ENCODE results near the gene FSD1. TPM values are rescaled to one million over a fixed set of nuclear protein-coding genes. Genes with fewer than 3 reads are reported as not detected.
"Not testable (repeated sequence)": the region's sequence is repeated elsewhere in the genome, so short reads cannot be mapped to it uniquely, and the experiment has no call there.

FSD1 gene
- total RNA-seq, 1 donor from 2014 or later, result 23.6 TPM

DNA sequence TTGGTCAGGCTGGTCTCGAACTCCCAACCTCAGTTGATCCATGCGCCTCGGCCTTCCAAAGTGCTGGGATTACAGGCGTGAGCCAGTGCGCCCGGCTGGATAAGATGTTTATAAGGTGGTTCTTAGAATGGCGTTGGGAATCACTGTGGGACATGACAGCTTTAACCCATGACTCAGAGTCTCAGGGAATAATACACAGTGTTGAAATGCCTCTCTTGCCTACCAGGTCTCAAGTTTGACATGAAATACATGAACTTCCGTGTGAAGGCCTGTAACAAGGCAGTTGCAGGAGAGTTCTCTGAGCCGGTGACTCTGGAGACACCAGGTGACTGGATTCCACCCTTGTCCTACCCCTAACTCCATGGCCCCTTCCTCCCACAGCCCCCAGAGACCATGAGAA is 12.6 kb downstream of the FSD1 start:
- DNase-seq (ENCODE audit: low read depth, low spot score), result no peak

DNA sequence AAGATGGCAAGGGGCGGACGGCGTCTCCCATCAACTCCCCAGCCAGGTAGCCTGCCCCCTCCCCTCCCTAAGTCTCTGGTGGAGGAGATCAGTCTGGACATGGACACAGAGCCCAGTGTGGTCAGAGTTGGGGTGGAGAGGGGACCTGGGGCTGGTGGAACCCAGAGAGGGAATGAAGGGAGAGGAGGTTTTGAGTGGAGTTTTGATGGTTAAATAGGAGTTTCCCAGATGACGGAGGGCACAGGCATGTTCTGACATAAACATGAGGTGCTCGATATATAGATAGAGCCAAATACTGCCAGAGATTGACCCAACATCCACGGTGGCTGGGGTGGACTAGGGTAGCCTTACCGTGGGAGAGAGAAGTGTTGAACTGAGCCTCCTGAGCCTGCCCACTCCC is 14.1 kb downstream of the FSD1 start:
- DNase-seq (ENCODE audit: low read depth, low spot score), result no peak

DNA sequence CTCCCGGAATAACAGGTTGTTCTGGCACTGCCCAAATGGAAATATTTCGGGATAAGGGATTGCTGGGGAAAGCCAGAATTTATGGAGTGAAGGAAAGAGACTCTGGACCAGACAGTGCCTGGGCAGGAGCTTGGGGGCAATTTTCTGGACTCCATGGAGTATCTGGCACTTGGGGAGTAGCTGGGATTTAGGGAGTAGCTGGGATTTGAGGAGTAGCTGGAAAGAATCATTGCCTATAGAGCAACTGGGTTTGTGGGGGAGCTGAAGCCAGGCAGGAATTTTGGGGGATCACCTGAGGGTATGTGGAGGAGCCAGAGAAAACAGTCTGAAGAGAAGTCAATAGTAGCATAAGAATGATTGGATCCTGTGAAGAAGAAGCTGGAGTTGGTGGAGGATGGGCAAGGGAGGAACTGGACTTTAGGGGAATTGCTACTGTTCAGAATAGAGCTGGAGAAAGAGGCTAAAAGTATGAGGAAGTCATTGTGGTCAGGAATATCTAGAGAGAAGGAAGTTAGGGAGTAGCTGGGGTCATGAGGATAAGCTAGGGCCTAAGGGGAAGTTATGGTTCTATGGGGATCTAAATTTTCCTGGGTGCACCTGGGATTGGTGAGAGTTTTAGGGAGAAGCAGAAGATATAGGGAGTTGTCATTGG is 14.8 kb downstream of the FSD1 start:
- DNase-seq (ENCODE audit: low read depth, low spot score), result no peak

DNA sequence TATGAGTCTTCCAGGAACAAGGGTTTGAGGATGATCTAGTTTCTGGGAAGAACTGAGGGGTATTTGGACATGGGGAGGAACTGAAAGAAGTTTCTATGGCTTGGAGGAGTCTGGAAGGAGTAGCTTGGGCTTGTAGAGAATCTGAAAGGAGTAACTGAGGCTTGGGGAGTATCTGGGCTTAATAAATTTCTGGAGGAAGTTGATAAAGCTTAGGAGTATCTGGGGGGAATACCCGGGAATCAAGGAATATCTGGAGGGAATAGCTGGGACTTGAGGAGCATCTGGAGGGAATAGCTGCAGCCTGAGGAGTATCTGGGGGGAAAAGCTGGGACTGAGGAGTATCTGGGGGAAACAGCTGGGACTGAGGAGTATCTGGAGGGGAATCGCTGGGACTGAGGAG is 16.0 kb downstream of the FSD1 start:
- DNase-seq (ENCODE audit: low read depth, low spot score), result no peak

DNA sequence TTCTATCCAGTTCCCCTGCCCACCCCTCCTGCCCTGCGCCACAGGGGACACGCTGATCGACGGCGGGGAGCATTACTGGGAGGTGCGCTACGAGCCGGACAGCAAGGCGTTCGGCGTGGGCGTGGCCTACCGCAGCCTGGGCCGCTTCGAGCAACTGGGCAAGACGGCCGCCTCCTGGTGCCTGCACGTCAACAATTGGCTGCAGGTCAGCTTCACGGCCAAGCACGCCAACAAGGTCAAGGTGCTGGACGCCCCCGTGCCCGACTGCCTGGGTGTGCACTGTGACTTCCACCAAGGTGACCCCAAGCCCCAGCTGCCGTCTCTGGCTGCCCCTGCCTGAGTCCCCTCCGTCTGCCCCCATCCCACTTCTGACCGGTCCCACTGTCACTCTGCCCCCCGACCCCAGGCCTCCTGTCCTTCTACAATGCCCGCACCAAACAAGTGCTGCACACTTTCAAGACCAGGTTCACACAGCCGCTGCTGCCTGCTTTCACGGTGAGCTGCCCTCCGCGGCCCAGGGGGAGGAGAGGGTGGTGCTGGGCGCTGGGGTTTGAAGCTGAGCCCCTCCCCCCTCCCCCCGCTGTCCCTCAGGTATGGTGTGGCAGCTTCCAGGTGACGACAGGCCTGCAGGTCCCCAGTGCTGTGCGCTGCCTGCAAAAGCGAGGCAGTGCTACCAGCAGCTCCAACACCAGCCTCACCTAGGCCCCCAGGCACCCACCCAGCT is 18.7 kb downstream of the FSD1 start:
- no peak for DNase-seq (ENCODE audit: low read depth, low spot score)

DNA sequence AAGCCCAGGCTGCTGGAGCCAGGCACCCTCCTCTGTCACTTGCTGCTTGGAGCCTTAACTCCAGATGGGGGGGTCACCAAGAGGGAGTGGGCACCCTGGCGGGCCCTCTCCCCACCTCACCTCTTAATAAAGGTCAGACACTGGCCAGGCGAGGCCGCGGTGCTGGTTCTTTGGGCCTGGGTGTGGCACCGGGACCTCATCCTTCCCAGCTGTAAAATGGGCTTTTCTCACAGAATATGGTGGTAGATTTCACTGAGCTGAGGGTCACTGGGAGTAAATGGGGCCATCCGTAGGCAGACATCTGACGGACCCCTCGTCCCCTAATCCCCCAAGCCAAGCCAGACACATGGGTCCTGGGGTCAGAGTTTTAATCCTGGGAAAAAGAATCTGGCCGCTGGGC is 19.3 kb downstream of the FSD1 start:
- DNase-seq (ENCODE audit: low read depth, low spot score), result no peak

DNA sequence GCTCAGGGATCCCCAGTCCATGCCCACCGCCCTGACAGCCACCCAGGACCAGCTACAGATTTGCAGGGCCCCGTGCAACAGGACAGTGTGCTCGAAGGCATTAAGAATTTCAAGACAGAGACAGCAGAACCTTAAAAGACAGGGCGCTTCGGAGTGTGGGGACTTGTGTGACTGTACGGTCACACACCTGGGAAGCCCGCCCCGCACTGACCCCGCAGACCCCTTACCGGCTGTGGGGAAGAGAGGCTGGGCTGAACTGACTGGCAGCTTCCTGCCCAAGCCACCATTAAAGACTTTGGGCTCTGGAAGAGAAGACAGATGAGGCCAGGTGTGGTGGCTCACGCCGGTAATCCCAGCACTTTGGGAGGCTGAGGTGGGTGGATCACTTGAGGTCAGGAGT is 19.8 kb downstream of the FSD1 start:
- DNase-seq (ENCODE audit: low read depth, low spot score), result no peak

DNA sequence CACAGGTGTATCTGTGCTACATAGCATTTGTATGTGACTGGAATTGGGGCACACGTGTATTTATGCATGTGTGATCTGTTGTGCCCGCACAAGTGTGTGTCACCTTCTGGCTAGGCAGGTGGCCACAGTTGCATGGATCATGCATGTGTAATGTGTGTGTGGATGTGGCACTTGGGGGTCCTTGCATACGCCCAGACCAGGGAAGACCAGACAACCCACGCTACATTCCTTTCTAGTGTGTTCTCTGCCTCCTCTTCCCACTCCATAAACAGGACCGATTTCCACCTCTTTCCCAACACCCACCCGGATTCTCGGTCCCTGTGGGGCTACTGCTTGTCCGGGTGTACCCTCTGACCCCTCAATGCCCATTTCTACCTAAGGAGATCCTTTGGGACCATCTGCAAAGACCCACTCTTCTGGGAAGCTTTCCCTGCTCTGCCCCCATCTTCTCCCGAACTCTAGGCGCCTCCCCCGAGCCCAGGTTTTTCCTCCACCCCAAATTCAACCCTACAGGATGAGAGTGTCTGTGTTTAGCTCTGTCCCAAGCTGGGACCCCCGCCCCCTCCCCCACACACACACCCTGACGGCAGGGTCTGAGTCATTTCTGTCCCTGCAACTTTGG is 21.9 kb downstream of the FSD1 start:
- no peak for DNase-seq (ENCODE audit: low read depth, low spot score)

DNA sequence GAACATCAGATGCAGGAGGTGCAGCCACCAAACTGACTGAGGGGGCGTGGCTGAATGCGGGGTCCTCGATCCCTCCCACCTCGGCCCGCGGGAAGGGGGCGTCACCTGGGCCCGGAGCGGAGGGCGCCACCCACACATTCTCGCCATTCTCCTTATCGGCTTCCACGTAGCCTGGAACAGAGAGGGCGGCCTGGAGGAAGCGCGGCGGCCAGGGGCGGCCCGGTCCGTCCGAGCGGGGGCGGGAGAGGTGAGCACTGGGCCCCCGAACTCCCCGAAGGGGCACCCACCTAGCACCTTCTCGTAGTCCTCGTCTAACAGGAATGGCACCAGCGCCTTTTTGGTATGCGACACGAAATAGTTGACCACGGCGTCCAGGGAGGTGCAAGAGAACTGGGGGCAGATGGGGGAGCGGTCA is 22.4 kb downstream of the FSD1 start:
- DNase-seq (ENCODE audit: low read depth, low spot score), result no peak

DNA sequence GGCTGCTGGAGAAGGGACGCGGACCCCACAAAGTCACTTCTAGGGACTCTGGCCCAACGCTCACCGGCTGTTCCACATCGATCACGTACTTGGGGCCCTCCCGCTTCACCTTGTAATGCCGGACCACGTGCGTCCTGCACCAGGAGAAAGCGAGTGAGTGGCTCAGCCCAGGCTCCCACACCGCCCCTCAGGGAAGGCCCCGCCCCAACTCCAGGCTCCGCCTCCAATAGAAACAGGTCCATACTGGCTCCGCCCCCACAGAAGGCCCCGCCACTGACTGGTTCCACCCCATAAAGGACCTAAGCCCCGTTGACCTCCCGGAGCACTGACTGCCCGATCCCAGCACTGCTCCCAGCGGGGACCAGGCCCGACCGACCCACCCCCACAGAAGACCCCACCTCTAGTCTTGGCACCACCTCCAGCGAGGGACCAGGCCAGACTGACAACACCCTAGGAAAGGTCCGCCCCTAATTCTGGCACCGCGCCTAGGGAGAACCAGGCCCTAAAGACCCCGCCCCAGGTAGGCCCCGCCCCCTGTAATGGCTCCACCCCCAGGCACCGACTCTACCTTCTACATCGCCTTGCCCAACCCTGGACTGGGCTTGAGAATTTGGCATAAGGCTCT is 23.0 kb downstream of the FSD1 start:
- DNase-seq (ENCODE audit: low read depth, low spot score), result no peak

DNA sequence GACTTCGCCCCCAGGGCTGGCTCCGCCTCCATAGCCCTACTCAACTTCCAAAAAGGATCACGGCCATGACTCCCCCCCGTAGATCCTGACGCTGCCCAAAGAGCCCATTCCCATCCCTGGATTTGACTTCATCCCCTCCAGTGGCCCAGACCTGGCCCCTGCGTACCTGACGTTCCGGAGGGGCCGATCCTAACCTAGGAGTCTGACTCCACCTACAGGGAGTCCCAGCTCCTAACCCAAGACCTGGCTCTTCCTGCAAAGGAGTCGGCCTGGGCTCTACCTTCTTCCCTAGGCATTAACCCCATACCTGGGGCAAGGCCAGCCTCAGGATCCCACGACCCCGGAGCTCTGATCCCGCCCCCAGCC is 23.5 kb downstream of the FSD1 start:
- DNase-seq (ENCODE audit: low read depth, low spot score), result no peak

DNA sequence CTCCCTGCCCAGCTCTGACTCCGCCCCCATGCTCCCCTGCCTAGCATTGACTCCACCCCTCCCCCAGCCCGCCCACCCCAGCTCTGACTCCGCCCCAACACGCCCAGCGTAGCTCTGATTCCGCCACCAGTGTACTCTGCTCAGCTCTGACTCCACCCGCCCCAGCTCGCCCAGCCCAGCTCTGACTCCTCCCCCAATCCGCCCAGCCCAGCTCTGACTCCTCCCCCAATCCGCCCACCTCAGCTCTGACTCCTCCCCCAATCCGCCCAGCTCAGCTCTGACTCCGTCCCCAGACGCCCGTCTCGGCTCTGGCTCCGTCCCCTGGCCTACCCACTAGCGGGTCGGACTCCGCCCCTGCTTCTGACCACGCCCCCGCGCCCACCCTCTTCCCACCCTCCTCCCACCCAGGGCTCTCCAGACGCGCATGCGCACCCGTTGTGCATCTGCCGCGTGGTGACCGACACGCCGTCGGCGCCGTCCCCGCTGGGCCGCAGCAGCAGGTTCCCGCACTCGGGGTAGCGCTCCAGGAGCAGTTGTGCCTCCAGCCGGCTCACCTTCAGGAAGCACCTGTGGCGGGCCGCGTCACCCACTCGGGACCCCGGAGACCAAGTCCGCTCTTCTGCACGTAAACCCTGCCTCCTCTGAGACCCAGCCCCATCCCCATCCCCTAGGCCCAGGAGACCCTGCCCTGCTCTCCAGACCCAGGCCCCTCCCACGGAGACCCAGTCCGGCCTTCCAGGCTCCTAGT is 24.0 kb downstream of the FSD1 start:
- DNase-seq (ENCODE audit: low read depth, low spot score), result peak; percentile 53

DNA sequence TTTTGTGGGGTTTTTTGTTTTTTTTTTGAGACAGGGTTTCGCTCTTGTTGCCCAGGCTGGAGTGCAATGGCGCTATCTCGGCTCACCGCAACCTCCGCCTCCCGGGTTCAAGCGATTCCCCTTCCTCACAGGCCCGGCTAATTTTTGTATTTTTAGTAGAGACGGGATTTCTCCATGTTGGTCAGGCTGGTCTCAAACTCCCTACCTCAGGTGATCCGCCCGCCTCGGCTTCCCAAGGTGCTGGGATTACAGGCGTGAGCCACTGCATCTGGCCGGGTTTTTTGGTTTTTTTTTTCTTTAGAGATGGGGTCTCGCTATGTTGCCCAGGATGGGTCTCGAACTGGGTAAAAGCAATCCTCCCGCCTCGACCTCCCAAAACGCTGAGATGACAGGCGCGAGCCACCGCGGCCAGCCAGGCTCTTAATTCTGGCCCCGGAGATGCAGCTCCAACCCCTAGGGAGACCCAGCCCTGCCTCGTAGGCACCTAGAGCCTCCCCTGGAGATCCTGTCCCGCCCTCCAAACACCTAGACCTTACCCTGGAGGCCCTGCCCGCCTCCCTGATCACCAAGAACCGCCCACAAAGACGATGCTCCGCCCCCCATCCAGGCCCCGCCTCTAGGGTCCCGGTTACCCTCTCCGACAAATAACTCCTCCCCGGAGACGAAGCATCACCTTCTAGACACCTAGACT is 24.7 kb downstream of the FSD1 start:
- DNase-seq (ENCODE audit: low read depth, low spot score), result not testable (repeated sequence)

DNA sequence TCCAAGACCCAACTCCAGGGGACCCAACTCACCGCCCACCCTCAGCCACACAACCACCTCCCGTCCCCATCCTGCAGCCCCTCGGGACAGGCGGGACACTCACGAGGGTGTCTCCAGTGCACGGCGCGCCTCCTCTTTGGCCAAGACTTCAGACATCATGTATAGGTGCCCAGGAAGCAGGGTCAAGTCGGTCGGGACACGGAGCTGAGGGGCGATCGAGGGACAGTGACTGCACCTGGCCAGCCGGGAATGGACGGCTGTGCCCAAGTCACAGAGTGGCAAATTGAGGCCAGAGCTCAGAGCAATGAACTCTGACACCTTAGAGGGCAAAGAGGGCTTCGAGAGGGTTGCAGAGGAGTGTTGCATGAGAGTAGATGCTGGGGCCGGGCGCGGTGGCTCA is 25.5 kb downstream of the FSD1 start:
- DNase-seq (ENCODE audit: low read depth, low spot score), result no peak

DNA sequence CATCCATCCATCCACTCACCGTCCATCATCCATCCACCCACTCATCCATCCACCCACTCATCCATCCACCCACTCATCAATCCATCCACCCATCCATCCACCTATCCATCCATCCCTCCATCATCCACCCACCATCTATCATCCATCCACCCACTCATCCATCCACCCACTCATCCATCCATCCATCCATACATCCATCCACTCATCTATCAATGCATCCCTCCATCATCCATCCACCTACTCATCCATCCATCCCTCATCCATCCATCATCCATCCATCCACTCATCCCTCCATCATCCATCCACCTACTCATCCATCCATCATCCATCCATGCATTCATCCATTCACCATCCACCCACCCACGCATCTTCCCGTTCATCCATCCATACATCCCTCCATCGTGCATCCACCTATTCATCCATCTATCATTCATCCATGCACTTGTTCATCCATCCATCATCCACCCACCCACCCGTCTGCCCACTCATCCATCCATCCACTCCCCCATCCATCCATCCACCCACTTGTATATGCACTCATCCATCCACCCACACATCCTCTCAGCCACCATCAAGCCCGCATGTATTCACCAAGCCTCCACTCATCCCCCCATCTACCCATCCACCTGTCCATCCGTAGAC is 30.7 kb downstream of the FSD1 start:
- no peak for DNase-seq (ENCODE audit: low read depth, low spot score)

DNA sequence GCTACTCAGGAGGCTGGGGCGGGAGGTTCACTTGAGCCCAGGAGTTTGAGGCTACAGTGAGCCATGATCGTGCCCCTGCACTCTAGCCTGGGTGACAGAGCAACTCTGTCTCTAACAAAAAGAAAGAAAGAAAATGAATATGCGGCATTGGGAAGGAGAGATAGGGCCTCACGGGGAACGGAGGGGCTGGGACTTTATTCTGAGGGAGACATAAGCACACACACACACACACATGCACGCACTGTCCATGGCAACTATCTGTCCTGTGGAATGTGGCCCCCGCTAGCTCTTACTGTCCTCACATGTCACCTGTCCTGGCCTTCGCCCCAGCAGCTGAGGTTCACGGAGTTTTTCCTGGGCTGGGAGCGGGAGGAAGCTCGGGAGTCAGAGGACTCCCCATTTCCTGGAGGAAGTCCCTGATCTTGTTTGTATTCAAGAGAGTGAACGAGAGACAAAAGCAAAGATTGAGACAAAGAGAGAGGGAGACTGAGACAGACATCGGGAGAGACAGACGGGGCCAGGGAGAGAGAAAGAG is 33.6 kb downstream of the FSD1 start:
- DNase-seq (ENCODE audit: low read depth, low spot score), result no peak

DNA sequence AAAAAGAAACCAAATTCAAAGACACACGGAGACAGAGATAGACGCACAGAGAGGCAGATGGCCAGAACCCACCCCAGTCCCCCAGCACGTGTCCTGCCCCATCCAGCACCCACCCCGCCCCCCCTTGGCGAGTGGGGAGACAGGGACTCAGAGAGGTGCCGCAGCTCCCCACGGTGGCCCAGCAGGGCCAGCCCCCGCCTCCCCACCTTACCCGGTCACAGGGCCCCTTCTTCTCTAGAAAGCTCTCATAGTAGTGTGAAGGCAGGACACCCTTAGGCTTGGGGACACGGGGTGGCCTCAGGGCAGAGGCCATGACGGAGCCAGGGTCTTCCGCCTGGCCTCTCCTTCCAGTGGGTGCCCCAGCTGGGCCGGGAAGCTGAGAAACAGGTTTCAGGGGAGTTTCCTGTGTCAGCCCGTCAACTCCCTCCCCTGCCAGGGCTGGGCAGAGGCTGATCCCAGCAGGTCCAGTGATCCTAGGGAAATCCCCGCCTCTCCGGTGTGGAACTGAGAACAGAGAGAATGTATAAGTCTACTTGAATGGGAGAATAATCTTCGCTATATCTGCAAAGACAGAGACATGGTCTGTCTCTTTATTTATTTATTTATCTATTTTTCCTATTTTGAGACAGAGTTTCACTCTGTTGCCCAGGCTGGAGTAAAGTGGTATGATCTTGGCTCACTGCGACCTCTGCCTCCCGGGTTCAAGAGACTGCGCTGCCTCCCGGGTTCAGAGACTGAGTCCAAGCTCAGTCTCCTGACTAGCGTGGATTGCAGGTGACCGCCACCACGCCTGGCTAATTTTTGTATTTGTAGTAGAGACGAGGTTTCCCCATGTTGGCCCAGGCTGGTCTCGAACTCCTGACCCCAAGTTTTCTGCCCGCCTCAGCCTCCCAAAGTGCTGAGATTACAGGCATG is 34.3 kb downstream of the FSD1 start, which contains the start of gene STAP2:
Gene STAP2 (minus strand): TSS at position 387 of the 915 bp plus-strand sequence. CDS start 74 bp downstream, at position 313.
- DNase-seq (ENCODE audit: low read depth, low spot score), result no peak

DNA sequence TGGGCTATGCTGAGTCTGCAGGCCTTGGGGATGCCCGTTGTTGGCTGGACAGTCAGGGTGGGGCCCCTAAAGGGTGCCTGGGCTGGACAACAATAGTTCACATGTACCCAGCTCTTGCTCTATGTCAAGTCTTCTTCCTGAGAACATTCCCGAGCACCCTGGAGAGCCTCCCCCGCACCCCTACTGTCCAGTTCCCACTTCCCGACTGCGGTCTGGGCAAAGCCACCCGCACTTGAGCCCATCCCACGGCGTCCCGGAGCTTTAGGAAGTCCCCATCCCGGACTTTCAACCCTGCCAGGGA is 37.9 kb downstream of the FSD1 start:
- DNase-seq (ENCODE audit: low read depth, low spot score), result no peak

DNA sequence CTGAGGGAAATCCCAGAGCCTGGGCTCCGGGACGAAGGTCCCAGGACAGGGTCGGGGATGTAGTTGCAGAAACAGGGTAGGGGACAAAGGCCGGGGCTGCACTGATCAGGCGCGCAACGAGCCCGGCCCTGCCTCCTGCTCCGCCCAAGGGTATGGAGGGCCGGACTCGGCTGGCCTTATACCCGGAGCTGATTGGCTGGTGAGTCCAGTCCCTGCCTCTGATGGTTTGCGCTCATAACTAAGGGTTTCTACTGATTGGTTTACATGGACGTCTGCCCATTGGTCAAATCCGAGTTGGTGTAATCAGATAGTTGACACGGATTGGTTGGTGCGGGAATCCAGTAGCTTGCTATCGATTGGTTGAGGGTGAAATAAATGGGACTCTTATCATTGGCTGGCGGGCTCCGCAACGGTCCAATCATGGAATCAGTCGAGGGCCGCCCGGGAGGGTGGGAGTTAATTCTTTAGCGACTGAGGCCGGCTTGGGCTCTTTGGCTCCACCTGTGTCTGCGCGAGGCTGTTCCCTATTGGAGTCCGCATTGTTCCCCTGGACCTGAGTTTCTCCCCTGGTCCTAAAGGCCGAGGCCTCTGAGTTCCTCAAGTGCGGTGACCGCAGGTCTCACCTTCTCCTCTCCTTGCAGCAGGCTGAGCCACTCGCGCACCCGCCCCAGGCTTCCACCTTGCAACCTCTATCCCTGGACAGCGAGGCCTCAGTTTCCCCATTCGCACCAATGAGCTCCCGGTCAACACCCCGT is 38.4 kb downstream of the FSD1 start:
- DNase-seq (ENCODE audit: low read depth, low spot score), result peak; percentile 100
